HG03442 (cell line): Measurements from ENCODE around the gene SMPD3.
A peak's percentile ranks its signal among the peaks of the same experiment; 100 is the strongest.

ENCODE experiments used
- ATAC-seq: cut with Tn5 transposase; IDR thresholded peaks from one replicate; pipeline ENCODE4 v1.9.1; 2021; ENCODE audit warnings: mild to moderate bottlenecking, moderate library complexity; ENCODE audit not compliant: unreplicated experiment

The SMPD3 gene

DNA sequence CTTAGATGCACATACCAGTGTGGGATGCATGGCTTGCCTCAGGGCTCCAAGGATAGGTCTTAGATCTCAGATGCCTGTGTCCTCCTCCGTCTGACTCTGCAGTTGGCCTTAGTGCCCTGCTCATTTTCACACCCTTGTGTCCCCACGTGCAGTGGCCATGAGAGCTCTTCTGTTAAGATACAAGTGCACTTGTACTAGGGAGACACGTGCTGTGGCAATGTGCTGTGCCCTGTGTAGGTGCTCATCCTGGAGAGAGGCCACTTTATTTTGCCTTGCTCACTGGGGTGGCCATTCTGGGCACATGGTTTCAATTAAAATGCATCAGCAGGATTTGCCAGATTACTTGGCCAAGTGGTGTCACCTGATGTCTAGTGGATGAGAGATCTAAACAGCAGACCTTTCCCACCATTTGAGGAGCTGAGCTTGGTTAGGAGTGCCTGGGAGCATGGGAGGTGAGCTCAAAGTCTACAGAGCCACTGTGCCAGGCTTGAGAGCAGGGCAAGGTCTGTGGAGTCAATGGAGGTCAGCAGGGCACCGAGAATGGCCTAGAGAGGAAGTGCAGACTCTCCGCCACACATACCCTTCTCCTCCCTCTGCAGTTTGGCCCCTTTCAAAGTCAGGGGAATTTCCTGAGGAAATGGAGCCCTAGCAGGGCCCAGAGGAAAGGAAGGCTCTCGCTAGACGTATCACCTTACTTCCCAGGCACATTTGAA is 25.2 kb upstream of the SMPD3 start:
- no peak for ATAC-seq

DNA sequence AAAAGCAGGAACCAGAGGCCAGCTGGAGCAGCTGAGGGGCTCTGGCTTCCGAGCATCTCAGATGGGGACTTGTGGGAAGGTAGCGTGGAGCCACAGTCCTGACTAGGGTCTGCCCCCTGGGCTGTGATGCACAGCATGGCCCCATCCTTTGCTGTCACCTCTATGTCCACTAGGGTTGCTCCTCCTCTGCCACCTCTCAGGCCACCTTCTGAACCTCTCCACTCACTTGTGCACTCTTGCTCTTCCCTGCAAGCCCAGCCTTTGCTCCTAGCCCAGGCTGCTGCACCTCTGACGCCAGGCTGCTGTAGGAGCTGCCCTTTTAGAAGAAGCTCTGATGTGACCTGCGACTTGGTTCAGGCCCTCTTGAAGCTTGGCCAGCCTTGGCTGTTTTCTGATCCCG is 24.3 kb upstream of the SMPD3 start:
- no peak for ATAC-seq

DNA sequence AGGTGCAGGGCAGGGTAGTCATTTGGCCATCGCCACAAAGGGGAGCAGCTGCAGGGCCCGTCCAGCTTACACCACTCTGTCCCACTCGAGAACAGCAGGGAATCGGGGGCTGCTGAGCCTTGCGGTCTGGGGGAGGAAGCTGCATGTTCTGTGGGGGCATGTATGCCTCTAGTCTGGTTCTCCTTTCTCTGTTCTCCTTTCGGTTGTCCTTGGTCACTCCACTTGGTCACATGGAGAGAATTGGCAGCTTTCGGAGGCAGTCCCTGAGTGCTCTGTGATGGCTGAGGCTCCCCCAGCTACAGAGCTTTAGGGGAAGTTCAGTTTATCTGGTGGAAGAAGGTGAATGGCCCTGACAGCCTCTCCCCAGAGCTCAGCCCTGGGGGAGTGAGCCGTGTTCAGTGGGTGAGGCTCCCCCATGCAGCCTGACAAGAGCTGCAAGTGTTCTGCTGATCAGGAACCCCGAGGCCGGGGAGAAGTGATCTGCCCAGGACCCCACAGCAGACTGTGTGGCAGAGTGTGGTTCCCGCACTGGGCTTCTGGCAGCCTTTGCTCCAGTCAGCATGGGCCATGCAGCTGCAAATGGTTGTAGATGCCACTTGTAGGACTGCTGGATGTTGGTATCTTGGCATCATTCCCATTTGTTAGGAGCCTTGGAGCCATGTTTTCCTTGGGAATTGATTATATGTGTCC is 22.3 kb upstream of the SMPD3 start:
- ATAC-seq: peak; percentile 88

DNA sequence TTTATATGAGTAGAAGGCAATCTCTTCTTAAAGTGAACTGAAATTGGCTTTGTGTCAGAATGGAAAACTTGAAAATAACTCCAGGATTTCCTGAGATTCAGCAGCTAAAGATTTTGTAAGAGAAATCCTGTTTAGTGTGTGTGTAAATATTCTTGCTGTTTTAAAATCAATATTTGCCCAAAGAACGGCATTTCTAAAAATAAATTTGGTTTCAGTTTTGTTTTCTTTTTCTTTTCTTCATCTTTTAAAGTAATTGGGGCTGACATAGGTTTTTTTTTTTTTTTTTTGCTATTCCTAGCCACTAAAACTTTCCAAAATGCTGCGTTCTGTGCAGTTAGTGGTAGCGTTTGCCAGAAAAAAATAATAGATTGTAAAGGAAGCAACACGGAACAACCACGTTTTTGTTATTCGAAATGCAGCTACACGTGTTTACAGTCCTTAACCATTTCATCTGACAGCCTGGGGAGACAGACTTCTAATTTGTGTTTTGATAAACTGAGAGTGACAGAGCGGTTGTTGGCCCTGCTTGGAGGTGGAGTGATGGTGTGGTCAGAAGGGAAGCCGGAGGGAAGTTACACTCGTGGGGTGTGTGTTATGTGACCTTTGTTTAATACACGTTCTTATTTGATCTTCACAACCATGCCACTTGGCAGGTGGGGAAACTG is 21.6 kb upstream of the SMPD3 start:
- ATAC-seq: peak; percentile 12

- no peak for ATAC-seq
Measured at GRCh38 chr16:68468842-68469241, 20.5 kb upstream of the SMPD3 start.

DNA sequence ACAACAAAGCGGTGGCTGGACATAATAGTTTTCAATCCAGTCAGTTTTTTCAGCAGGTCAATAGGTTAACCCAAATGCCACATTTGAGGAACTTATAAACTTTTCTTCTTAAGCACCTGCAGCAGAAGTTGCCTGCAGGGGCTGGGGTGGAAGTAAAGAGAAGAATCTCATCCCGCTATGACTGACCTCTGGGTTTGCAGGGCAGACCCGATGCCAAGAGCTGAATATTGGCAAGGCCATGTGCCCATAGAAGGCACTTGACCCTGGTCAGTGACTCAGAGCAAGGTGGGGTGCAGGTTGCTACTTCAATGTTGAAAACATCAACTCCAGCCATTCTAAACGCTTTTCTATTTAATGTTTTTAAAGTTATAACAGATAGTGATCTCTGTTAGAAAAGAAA is 17.9 kb upstream of the SMPD3 start:
- no peak for ATAC-seq

GRCh38 chr16:68463904-68464303 is 15.6 kb upstream of the SMPD3 start:
- ATAC-seq: no peak

GRCh38 chr16:68460067-68460466 is 11.8 kb upstream of the SMPD3 start:
- ATAC-seq: no peak

DNA sequence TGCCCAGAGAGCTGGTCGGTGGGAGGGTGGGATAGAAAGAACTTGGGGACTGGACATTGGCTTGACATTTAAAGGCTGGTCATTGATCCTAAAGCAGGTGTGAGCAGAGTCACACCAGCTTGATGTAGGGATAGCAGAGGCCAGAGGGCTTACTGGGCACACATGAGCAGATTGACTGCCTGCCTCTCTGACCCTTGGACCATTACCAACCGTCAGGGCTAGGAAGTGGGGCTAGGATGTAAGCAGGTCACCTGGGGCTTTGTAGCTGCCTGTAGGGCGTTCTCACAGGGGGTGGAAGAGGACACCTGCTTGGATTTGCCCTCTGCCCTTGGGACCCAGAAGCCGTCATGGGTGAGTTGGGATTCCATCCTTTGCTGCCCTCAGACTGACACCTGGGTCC is 11.1 kb upstream of the SMPD3 start:
- ATAC-seq: no peak

DNA sequence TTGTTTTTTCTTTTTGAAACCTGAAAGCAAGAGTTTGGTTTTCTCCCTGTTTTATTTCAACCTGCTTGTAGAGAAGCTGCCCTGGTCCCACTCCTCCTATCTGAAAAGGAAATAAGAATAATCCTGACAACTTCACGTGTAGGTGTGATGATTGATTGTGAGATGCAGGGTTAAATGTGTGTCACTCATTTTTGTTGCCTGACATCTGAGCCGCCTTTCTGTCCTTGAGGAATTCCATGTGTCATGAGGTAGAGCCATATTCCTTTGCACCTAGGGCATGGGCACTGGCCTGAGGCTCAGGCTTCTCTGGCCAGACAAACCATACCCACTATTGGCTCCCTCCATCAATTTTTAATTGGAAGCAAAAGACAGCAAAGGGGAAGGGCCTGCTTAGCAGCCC is 10.2 kb upstream of the SMPD3 start:
- no peak for ATAC-seq

GRCh38 chr16:68458101-68458500 is 9.8 kb upstream of the SMPD3 start:
- ATAC-seq: no peak

- ATAC-seq: no peak
Measured at GRCh38 chr16:68455631-68456030, 7.3 kb upstream of the SMPD3 start.

- ATAC-seq: no peak
Measured at GRCh38 chr16:68454920-68455435, 6.7 kb upstream of the SMPD3 start.

- no peak for ATAC-seq
Measured at GRCh38 chr16:68453816-68454215, 5.5 kb upstream of the SMPD3 start.

- ATAC-seq: no peak
Measured at GRCh38 chr16:68452176-68452575, 3.9 kb upstream of the SMPD3 start.

GRCh38 chr16:68451676-68452075 is 3.4 kb upstream of the SMPD3 start:
- no peak for ATAC-seq

DNA sequence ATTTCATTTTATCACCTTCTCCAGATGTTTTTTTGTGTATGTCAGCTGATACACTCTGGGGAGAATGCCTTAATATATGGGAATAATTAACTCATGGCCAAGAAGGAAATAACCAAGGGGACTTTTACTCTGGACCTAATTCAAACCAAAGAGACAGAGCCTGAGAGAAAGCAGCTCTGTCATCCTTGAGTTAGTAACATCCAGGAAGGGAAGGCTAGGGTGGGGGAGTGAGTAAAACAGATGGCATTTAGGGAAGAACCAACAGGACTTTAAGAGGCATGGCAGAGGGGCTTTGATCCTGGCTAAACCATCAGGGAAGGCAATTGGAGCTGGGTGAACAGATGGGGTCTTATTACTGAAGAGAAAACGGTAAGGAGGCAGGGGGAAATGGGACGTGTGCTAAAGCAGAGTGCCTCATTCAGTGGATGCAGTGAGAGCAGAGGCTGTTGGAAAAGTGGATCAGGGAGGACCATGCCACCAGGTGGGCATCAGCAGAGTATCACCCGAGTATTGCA is 2.5 kb upstream of the SMPD3 start:
- ATAC-seq: no peak

DNA sequence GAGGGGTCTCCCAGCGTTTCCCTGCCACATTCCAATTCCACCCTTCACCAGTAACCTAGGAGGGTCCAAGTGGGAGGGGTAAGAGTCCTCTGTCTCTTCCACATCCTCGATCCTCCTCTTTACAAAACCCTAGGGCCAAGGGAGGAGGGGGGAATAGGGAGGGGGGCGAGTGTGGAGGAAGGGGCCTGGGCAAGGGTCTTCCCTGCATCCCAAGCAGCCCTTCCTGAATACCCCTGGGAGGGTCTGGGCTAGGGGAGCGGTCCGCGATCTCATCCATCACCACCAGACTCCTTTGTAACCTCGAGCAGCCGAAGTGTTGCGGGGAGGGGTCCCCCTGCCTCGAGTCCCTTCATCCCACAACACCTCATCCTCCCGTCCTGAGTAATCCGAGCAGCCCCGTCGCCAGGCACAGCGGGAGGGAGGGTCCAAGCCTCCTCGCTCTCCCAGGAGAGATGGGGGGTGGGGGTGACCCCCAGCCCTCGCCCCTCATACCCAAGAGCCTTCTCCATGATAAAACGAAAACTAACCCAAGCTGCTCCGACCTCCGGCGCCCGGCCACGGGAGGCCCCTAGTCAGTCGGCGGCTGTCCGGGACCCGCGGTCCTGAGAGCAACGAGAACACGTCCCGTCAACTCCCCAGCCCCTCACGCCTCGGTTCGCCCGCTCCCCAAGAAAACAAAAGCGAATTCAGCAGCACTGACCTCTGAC is 502 bp downstream of the SMPD3 start:
- ATAC-seq: peak; percentile 4

- no peak for ATAC-seq
Measured at GRCh38 chr16:68446681-68447652, 1.3 kb downstream of the SMPD3 start.

DNA sequence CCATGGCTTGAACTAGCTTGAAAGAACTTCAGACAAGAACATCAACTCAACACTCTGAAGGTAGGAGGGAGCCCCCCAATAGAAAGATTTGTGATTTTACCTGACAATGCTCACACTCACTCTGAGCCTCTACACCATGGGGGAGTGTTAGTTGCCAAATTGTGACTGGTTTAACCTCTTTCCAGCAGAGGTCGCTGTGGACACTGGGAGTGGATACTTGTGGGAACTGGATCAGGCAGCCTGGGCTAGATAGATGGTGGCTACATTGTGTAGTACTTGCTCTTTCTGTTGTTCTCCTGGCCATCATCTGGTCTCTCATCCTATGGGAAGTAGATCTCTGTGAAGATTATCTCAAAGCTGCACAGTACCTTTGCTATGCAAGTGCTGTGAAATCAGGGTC is 2.9 kb downstream of the SMPD3 start:
- ATAC-seq: no peak
